GM18861 (cell line): ENCODE measurements around the gene RUNX1.
A peak's percentile ranks its signal among the peaks of the same experiment; 100 is the strongest.

Experiments
- ATAC-seq: cut with Tn5 transposase; IDR thresholded peaks from one replicate; pipeline ENCODE4 v1.9.1; 2021; ENCODE audit not compliant: unreplicated experiment

The RUNX1 gene

DNA sequence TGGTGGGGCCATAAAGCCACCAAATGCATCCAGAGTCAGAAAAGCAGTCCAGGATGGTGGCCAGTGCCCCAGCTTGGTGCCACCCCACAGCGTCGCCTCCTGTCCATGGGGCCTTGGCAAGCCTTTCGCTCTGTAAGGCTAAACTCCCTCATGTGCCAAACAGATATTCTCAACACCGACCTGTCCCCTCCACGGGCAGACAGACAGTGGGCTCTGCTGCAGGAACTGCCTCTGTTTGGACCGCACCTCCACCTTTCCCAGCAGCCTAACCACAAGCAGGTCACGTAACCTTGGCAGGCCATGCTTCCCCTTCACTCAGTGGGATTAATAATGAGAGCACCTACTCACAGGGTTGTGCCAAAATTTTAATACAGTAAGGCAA is 11.7 kb downstream of the RUNX1 start:
- no peak for ATAC-seq

- no peak for ATAC-seq
These were observed 12.4 kb downstream of the RUNX1 start for GRCh38 chr21:35036465-35037383.

DNA sequence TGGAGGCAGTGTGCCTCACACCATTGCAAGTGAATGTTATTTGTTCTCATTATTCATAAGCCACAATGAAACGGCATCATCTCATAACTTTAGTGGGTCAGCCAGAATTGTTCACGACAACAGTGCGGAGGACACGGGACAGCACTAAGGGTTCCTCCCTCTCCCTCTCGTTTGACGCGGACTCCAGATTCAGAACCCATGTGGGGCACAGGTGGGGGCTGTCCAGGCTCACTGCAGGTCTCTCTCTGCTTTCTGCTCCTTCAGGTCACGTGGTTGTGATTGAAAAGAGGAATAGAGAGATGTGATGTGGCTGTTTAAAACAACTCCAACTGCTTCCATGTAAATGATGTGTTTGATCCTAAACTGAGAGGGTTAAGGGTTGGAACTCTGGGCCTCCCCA is 13.5 kb downstream of the RUNX1 start:
- ATAC-seq = no peak

GRCh38 chr21:35035116-35035515 is 14.0 kb downstream of the RUNX1 start:
- no peak for ATAC-seq

DNA sequence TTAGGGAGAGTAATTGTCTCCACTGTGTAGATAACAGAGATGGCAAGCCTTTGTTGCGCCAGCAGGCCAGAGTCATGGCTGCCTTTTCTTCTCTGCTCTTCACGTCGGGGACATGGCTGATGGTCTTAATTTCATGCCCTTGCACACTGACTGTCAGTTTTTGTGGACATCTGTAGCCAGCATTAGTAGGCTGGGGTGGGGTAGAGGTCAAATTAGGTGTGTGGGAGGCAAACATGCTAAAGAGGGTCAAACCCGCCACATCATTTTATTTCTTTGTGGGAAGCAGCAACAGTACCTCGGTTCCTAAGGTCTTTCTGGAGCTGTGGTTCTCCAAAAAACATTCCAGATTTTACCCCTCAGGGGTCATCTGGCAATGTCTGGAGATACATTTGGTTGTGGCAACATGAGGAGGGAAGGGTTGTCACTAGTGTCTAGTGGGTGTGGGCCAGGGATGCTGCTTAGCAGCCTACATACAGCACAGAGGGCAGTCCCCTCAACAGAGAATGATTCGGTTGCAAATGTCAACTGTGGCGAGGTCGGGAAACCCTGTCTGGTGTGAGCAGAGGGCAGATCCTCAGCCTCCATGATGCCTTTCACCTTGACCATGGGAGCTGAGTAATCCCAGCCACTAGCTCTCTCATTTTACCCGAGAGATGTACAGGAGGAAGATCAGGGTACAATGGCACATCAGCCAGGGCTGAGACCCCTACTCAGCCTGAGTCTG is 14.7 kb downstream of the RUNX1 start:
- ATAC-seq = no peak

- no peak for ATAC-seq
These were observed 16.4 kb downstream of the RUNX1 start for GRCh38 chr21:35032474-35033263.

DNA sequence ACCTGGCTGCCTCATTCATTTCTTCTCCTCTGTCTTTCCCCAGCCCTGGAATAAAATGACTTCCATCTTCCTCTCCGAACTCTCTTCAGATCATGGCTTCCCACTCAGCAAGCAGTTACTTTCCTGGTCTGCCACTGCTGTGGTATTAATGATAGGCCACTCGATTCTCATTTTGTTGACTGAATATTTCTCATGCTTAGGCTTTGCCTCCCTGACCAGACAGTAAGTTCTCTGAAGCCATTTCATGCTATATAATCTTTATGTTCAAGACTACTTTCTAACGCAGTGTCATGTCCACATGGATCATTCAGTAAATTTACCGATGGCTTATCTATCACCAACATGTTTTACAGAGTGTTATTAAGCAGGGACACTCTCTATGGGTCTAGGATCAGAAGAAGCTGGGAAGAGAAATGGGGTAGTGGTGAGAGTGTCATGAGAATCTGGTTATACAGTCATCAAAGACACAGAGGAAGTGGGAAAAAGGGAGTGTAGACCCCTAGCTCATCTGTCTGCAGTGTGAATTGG is 20.6 kb downstream of the RUNX1 start:
- no peak for ATAC-seq

- no peak for ATAC-seq
These were observed 21.3 kb downstream of the RUNX1 start for GRCh38 chr21:35027563-35028450.

DNA sequence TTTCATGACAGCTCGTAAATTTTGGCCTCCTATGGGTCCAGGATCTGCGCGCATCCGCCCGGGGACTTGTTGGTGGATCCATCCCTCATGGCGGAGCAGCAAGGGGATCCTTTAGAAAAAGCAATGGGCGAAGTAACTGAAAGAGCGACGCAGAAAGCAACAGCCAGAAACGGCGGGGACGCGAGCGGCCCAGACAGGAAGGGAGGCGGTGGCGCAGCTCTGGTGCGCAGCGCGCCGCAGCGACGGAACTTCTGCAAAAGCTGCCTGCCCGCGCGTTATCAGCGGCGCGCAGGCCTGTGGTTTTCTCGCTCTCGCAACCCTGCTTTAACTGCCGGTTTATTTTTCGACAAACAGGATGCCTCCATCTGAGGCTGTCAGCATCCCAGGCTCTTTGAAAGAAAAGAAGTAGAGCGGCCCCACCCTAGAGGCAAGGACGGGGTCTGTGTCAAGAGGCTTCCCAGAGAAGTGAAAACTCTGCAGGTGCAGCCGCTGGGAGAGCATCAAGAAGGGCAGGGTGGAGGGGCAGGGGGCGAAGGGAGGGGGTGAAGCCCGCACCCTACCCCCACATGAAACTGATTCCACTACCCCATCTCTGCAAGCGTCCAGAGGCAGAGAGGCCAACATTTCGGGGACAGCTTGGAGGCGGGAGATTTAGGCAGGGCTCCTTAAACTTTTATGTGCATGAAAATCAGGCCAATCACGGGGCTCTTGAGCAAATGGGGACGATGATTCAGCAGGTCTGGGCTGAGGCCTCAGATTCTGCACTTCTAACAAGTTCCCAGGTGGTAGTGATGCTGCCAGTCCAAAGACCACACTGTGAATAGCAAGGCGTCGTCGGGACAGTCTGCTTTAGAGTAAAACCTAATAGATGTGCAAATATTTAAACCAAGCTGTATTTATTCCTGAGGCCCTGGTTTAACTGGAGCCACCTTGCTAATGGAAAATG is 22.2 kb downstream of the RUNX1 start:
- ATAC-seq = peak; percentile 88

- ATAC-seq = no peak
These were observed 23.0 kb downstream of the RUNX1 start for GRCh38 chr21:35026153-35026500.

DNA sequence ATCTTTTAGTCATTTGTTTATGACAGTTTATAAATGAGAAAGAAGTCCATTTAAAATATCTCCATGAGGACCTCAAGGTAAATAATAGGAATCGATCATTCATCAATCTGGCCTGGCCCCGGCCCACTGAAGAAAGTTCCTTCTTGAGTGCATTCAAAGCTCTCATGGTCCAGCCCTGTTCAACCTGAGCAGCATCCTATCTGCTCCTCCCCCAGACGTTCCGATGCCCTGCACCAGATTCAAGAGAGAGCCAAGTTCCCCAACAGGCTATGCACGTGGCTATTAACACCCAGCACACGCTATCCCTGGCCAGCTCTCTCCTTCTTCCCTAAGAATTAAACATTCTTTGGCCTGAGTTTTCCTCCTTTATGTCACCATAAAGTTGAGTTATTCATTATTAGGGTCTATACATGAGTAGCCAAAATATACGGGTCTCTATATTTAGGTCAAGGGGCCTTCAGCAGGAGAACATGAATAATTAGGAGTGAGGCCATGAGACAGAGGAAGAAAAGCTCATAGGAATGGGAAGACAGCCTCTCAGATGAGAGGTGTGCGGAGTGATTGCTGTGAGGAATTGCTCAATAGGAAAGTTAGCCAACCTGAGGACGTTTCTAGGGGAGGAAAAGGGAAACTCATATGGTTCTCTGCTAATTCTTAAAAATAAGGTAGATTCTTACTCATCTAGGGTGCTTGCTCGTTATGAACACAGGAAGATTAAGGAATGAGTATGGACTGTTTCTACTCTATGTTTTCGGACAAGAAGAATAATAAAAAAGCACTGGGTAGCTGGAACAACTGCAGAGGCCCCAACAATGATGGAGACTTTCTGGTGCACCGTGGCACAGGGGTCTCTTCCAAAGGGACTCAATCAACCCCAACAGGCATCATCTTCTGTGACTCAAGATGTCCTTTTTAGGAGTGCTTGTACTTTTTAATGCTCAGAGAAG is 23.6 kb downstream of the RUNX1 start:
- ATAC-seq = no peak

DNA sequence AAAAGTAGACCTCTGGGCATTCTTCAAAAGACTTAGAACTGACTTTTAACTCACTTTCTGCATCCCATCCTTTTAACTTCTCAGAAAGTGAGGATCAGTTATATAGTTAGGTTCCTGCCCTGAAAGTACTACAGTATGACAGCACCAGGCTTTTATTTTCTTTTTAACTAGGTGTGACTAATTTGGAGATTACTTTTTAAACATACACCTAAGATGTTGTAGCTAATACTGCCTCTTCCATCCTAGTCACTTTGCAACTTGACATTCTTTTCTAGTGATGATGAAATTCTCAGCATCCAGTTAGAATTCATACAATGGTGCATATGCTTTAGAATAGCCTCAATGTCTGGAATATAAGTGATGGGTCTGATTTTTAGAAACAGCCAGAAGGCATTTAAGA is 24.6 kb downstream of the RUNX1 start:
- ATAC-seq = no peak

DNA sequence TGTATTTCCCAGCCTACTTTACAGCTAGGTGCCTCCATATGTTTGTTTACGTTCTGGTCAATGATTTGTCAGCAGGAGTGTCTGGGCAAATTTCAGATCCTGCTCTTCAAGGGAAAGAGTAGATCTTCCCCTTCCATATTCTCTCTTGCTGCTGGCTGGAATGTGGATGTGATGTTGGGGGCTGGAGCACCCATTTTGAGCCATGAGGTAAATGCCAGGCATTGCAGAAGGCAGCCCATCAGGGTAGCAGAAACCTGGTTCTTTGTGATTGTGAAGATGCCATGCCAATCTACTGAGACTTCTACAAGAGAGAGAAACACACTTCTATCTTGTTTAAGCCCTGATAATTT is 25.1 kb downstream of the RUNX1 start:
- no peak for ATAC-seq

- no peak for ATAC-seq
These were observed 25.6 kb downstream of the RUNX1 start for GRCh38 chr21:35023396-35024070.

DNA sequence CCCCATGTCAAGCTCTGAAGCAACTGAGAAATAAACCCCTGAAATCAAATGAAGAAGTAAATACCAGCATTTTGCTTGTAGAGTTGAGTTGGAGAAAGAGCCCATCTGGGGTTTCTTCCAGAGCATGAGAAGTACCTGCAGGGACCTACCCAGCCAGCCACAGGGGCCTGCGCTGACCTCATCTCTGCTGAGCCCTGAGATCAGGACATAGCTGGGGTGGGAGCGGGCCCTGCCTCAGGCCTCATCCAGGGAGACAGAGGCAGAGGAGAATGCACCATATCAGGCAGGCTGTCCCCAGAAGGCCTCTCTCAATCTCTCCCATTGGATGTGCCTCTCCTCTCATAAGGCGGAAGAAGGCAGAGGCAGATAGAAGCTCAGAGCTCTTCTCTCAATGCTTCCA is 27.6 kb downstream of the RUNX1 start:
- ATAC-seq = no peak

- ATAC-seq = no peak
These were observed 28.2 kb downstream of the RUNX1 start for GRCh38 chr21:35020902-35021301.

DNA sequence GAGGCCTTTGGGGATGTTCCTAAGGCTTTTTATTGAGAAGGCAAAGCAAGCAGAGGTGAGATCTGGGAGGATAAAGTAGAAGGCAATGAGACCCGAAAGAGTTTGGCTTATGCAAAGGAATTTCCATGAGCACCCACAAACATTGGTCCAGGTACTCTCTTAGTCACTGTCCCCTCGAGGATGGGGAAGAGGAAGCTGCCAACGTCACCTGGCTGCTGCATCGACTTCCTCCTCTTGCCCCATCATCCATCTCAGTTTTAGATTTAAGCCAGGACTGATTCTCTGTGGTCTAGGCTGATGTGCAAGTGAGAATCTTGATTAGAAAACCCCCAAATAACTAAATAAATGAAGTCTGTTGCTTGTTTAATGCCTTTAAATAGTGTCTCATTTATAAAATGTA is 28.7 kb downstream of the RUNX1 start:
- ATAC-seq = no peak

DNA sequence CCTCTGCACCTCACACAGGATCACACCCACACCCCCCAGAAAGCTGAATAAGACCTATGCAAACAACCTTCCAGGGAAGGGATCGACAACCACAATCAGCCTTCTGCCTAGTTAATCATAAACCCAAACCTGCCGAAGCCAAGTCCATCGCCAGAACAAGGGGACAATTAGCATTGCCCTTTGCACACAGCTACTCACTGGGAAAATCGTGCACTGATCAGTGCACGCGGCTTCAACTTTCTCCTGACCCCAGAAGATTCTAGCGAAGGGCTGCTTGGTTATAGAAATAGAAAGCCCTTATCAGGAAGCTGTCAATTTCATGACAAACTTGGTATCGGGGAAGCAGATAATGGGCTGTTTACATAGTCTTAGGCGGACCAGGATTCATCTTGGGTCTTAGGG is 29.5 kb downstream of the RUNX1 start:
- no peak for ATAC-seq
